Endothelial cell of umbilical vein (primary cell): Measurements from ENCODE around the gene FIGNL2. TPM values are rescaled to one million over a fixed set of nuclear protein-coding genes. Genes with fewer than 3 reads are reported as not detected.

ENCODE experiments used
- BruUV-seq: library from RNA; stranded (reverse); fragments of 400-500 nt; replicated peaks from 2 replicates; lab custom pipeline; 2021; lab: Mats Ljungman, UMichigan
- CTCF ChIA-PET: fragments of 300-600, 350-600 bp; sonication (Branson Sonifier 250); formaldehyde crosslinking; loops from one replicate; lab custom pipeline; 2021; ENCODE audit warnings: antibody characterized with exemption, inconsistent platforms; lab: Charles Lee
- POLR2A ChIA-PET: fragments of 300-600, 350-600 bp; sonication (Branson Sonifier 250); formaldehyde crosslinking; loops from one replicate; lab custom pipeline; 2021; ENCODE audit warnings: antibody characterized with exemption, inconsistent platforms; lab: Charles Lee
- DNase-seq: peaks from one replicate; pipeline ENCODE4 v3.0.0-alpha.2; 2011; ENCODE audit warnings: low read depth, low spot score
- FAIRE-seq: peaks from 2 replicates; lab custom pipeline; 2011; peaks lifted over from hg19 to GRCh38; lab: Jason Lieb, UNC
- H2AFZ ChIP-seq: 2 replicates; pipeline ENCODE4 v1.6.0; 2012; ENCODE audit warnings: low read depth, low read length, control low read depth, inconsistent platforms
- H3K27ac ChIP-seq: 2 replicates; pipeline ENCODE4 v1.5.1; 2011; ENCODE audit warnings: low read depth, mild to moderate bottlenecking, control low read depth, low read length, moderate library complexity; ENCODE audit not compliant: insufficient read depth
- H3K27me3 ChIP-seq, 2 experiments: 2 replicates each; pipeline versions ENCODE4 v1.6.0 to v1.6.1; 2011; ENCODE audit warnings: low read length in 2 of 2, mixed read lengths in 1 of 2; ENCODE audit not compliant: control insufficient read depth in 2 of 2, insufficient read depth in 2 of 2
- H3K36me3 ChIP-seq, 2 experiments: 2 replicates in 1 of 2; 3 replicates in 1 of 2; pipeline ENCODE4 v1.5.1; 2011; ENCODE audit warnings: low read length in 2 of 2, mild to moderate bottlenecking in 1 of 2, moderate library complexity in 1 of 2; ENCODE audit not compliant: control insufficient read depth in 2 of 2, insufficient read depth in 2 of 2; ENCODE audit errors: extremely low read depth in 1 of 2
- H3K4me1 ChIP-seq: 3 replicates; pipeline ENCODE4 v1.5.1; 2011; ENCODE audit warnings: mild to moderate bottlenecking, low read length; ENCODE audit not compliant: control insufficient read depth, insufficient read depth; ENCODE audit errors: extremely low read depth
- H3K4me2 ChIP-seq: 2 replicates; pipeline ENCODE4 v1.6.1; 2011; ENCODE audit warnings: low read length, control low read depth, mixed read lengths; ENCODE audit not compliant: insufficient read depth
- H3K4me3 ChIP-seq, 3 experiments: fragments of 200-600 bp in 1 of 3; sonication (generic), shearing (Covaris generic) in 1 of 3; replicated peaks in 1 of 3; 2 replicates each; pipeline ENCODE4 v1.5.1; 2011 to 2016; ENCODE audit warnings: control low read depth in 3 of 3, low read length in 3 of 3, mild to moderate bottlenecking in 2 of 3, inconsistent platforms in 1 of 3, low read depth in 1 of 3, moderate library complexity in 1 of 3; ENCODE audit not compliant: insufficient read depth in 1 of 3
- H3K79me2 ChIP-seq: 2 replicates; pipeline ENCODE4 v1.6.0; 2012; ENCODE audit warnings: low read length, inconsistent platforms; ENCODE audit not compliant: control insufficient read depth, insufficient read depth
- H3K9ac ChIP-seq: replicated peaks from 2 replicates; pipeline ENCODE3; 2011; ENCODE audit warnings: low read length, control low read depth; ENCODE audit not compliant: insufficient read depth; ENCODE audit errors: extremely low read depth
- H3K9me1 ChIP-seq: replicated peaks from 3 replicates; pipeline ENCODE4 v1.6.0; 2011; ENCODE audit warnings: mild to moderate bottlenecking, low read length; ENCODE audit not compliant: control insufficient read depth, insufficient read depth; ENCODE audit errors: extremely low read depth
- H3K9me3 ChIP-seq: replicated peaks from 2 replicates; pipeline ENCODE4 v1.5.1; 2012; ENCODE audit warnings: low read length, inconsistent platforms; ENCODE audit not compliant: control insufficient read depth, insufficient read depth
- H4K20me1 ChIP-seq: replicated peaks from 2 replicates; pipeline ENCODE3; 2011; ENCODE audit warnings: mild to moderate bottlenecking, low read length; ENCODE audit not compliant: control insufficient read depth, insufficient read depth; ENCODE audit errors: extremely low read depth
- CTCF ChIP-seq, 2 donors: IDR thresholded peaks; 1 replicate in 1 of 2; 2 replicates in 1 of 2; pipeline ENCODE4 v1.5.1; 2011; ENCODE audit warnings: low read length in 2 of 2, mild to moderate bottlenecking in 2 of 2, moderate library complexity in 2 of 2, control low read depth in 1 of 2, inconsistent platforms in 1 of 2, low read depth in 1 of 2; ENCODE audit not compliant: insufficient read depth in 1 of 2; ENCODE audit errors: extremely low read depth in 1 of 2
- FOS ChIP-seq: IDR thresholded peaks from 2 replicates; pipeline ENCODE4 v1.6.1; 2011; ENCODE audit warnings: mild to moderate bottlenecking, low read length, moderate library complexity, borderline replicate concordance; ENCODE audit not compliant: insufficient read depth
- GATA2 ChIP-seq: IDR thresholded peaks from 2 replicates; pipeline ENCODE4 v1.7.0; 2011; ENCODE audit warnings: low read depth, mild to moderate bottlenecking, moderate library complexity, mixed read lengths, low read length; ENCODE audit not compliant: insufficient read length, insufficient read depth
- JUN ChIP-seq: IDR thresholded peaks from 2 replicates; pipeline ENCODE4 v1.6.1; 2011; ENCODE audit warnings: borderline replicate concordance, low read depth; ENCODE audit not compliant: insufficient read length, insufficient read depth
- MYC ChIP-seq: IDR thresholded peaks from one replicate; pipeline ENCODE4 v1.6.1; 2011; ENCODE audit warnings: mild to moderate bottlenecking, low read depth, low read length
- POLR2A ChIP-seq: IDR thresholded peaks from 2 replicates; pipeline ENCODE4 v1.6.1; 2012; ENCODE audit warnings: low read depth, mild to moderate bottlenecking, control low read depth, low read length
- POLR2AphosphoS5 ChIP-seq: IDR thresholded peaks from 2 replicates; pipeline ENCODE4 v1.6.1; 2012; ENCODE audit warnings: low read depth, mild to moderate bottlenecking, control low read depth, low read length, moderate library complexity; ENCODE audit not compliant: insufficient read depth
- dilution Hi-C: fragments of 300-500 bp; cut with MboI; formaldehyde crosslinking; loops from one replicate; pipeline ENCODE4 v1.15.0; 2019; ENCODE audit warnings: low sequenced_read_pairs; ENCODE audit not compliant: extremely low pct_ligation_motif_present
- intact Hi-C: fragments of 100-400 bp; cut with micrococcal nuclease; formaldehyde crosslinking; loops from one replicate; pipeline ENCODE4 v1.10.0; 2022
- polyA plus RNA-seq, 4 experiments: library from polyadenylated mRNA; depleted of rRNA in 3 of 4; stranded (reverse) in 3 of 4; unstranded in 1 of 4; fragments of >200 nt; gene quantifications; 2 replicates each; pipeline versions ENCODE4 v1.2.1 to v1.2.3, GENCODE V29; 2011 to 2012; ENCODE audit warnings: missing spikeins in 1 of 4
- total RNA-seq: library from RNA; stranded (reverse); gene quantifications from 2 replicates; pipeline ENCODE4 v1.2.3, GENCODE V29; 2021
- TF ChIP-seq, protein P1 (sequence below): IDR thresholded peaks from 2 replicates; pipeline ENCODE4 v1.6.1; 2011; ENCODE audit not compliant: insufficient read depth, insufficient read length

Gene FIGNL2
- total and polyA plus RNA-seq, 2 donors (not counting 3 experiments of a cell fraction or from before 2014, with no cell fraction given) = 1.4 to 2.4 TPM

- H3K9me1 ChIP-seq = no peaks in the 10 kb centered on the region
- no TSS peak for BruUV-seq
- no peaks in the 10 kb centered on the region for H3K27me3 ChIP-seq
- intact Hi-C loops = no loop called here
- no peaks in the 10 kb centered on the region for H3K4me1 ChIP-seq
- ChIA-PET CTCF (no interaction called here), POLR2A (no interaction called here)
- peaks cover 7 to 8% of the 10 kb centered on the region in 2 experiments for H3K36me3 ChIP-seq
- no peak overlapping the region for H3K4me3 ChIP-seq
- FAIRE-seq (no peak), DNase-seq (no peak)
- no peaks in the 10 kb centered on the region for H3K9me3 ChIP-seq
- H4K20me1 ChIP-seq = no peaks in the 10 kb centered on the region
- H3K79me2 ChIP-seq = no peaks in the 10 kb centered on the region
- no peak overlapping the region for H3K9ac ChIP-seq
- no peak overlapping the region for H2AFZ ChIP-seq
- no peak overlapping the region for H3K4me2 ChIP-seq
- no peak overlapping the region for H3K27ac ChIP-seq
- TF ChIP-seq GATA2 (no peak), POLR2A (no peak), FOS (no peak), CTCF (IDR thresholded peaks at IDR 0.05; ENCODE audit: extremely low read depth in 1 of 2, insufficient read depth in 1 of 2, low read depth in 1 of 2, low read length in 2 of 2) (no peak), MYC (no peak), JUN (no peak), POLR2AphosphoS5 (no peak)
- TF ChIP-seq, protein P1, sequence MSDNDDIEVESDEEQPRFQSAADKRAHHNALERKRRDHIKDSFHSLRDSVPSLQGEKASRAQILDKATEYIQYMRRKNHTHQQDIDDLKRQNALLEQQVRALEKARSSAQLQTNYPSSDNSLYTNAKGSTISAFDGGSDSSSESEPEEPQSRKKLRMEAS = no peak
- dilution Hi-C loops = no loop called here
Observed at GRCh38 chr12:51784688-51785087, 63.8 kb downstream of the FIGNL2 start.
